Measurements from ENCODE around the gene PRELID3B. TPM values are rescaled to one million over a fixed set of nuclear protein-coding genes. Genes with fewer than 3 reads are reported as not detected.

PRELID3B gene
- total and polyA plus RNA-seq, 10 of the 15 experiments (the other 5 are each of a cell fraction or from before 2014, with no cell fraction given): 72.5 to 151 (median 124) TPM

GRCh38 chr20:59050437-59050836 lies 7.9 kb upstream of the PRELID3B start (continued):
- TF ChIP-seq NR2F1 (conservative IDR thresholded peaks at IDR 0.05): no peak
- TF ChIP-seq EGR1 (IDR thresholded peaks at IDR 0.05; ENCODE audit: borderline replicate concordance in 1 of 2, low read depth in 2 of 2, low read length in 2 of 2): no peak
- no peak for TF ChIP-seq RBBP5 (conservative IDR thresholded peaks at IDR 0.05)
- TF ChIP-seq TCF7 (IDR thresholded peaks at IDR 0.05; ENCODE audit: borderline replicate concordance): no peak

- POLR2A ChIA-PET: no interaction called here
- intact Hi-C loops (cut with micrococcal nuclease; ENCODE audit: unreplicated experiment) (no loop called here), in situ Hi-C loops (cut with MboI) (loop anchor here (10.0 kb wide), 1 partner anchor 394 kb away; the partner anchor contains the start of gene STX16)
- TF ChIP-seq BACH1 (IDR thresholded peaks at IDR 0.05; ENCODE audit: borderline replicate concordance) (no peak), ZNF274 (IDR thresholded peaks at IDR 0.05; ENCODE audit: insufficient read depth, insufficient read length) (no peak)
- Histone ChIP-seq H3K4me2 (ENCODE audit: control insufficient read depth, insufficient read depth) (no peak overlapping the region), H2AFZ (ENCODE audit: control insufficient read depth, low read depth, low read length) (no peak overlapping the region), H3K4me1 (ENCODE audit: control insufficient read depth, insufficient read depth, low read length) (peaks cover 6% of the 10 kb centered on the region), H3K79me2 (ENCODE audit: control insufficient read depth, insufficient read depth, low read length) (no peaks in the 10 kb centered on the region), H4K20me1 (ENCODE audit: control insufficient read depth, insufficient read depth) (no peaks in the 10 kb centered on the region), H3K9ac (ENCODE audit: control insufficient read depth, insufficient read depth, low read length) (no peak overlapping the region), H3K27ac (ENCODE audit: control insufficient read depth, insufficient read depth) (no peak overlapping the region), H3K36me3 (ENCODE audit: control insufficient read depth in 2 of 2, insufficient read depth in 2 of 2, low read length in 1 of 2) (no peaks in the 10 kb centered on the region), H3K27me3 (replicated peaks in 1 of 2; ENCODE audit: control insufficient read depth in 2 of 2, insufficient read depth in 2 of 2, low read length in 1 of 2) (peaks cover 0 to 8% of the 10 kb centered on the region in 2 experiments; a peak in 2 of 4 replicates), H3K9me3 (replicated peaks; ENCODE audit: control insufficient read depth, insufficient read depth, low read length) (no peaks in the 10 kb centered on the region), H3K4me3 (no peak overlapping the region)
- no TSS peak for BruUV-seq (replicated peaks)
- SMC1A ChIA-PET (ENCODE audit: uncharacterized antibody, unreplicated experiment): interaction anchor here (0.7 kb wide), 1 partner anchor 125 kb away, joined by 3 read pairs; no protein-coding TSS in a partner anchor
- RAD21 ChIA-PET (ENCODE audit: unreplicated experiment): no interaction called here
- no peak for ATAC-seq
- no peak for DNase-seq (ENCODE audit: low read depth, low spot score)
- CTCF ChIA-PET: no interaction called here
- 39% methylated on average over 2 of the region's 2 CpGs for WGBS (ENCODE audit: insufficient coverage, insufficient replicate concordance, low lambda C conversion rate, missing lambda C conversion rate)
- FAIRE-seq: no peak
Observed at GRCh38 chr20:59048681-59049030, 6.1 kb upstream of the PRELID3B start.
